Keratinocyte (primary cell): ENCODE data around the gene SHC1.

Source experiments
- EZH2 ChIP-seq: IDR thresholded peaks from one replicate; pipeline ENCODE4 v1.6.1; 2012; ENCODE audit warnings: inconsistent platforms, mild to moderate bottlenecking, low read length, moderate library complexity
- TF ChIP-seq, protein P1 (sequence below), 3 experiments: IDR thresholded peaks in 1 of 3; conservative IDR thresholded peaks in 1 of 3; optimal IDR thresholded peaks in 1 of 3; 2 replicates in 2 of 3; 3 replicates in 1 of 3; pipeline versions ENCODE3 to v1.5.1; 2011; ENCODE audit warnings: low read length in 3 of 3, mild to moderate bottlenecking in 3 of 3, moderate library complexity in 2 of 3, control low read depth in 1 of 3, inconsistent platforms in 1 of 3; ENCODE audit not compliant: insufficient read depth in 2 of 3; ENCODE audit errors: extremely low read depth in 1 of 3

DNA sequence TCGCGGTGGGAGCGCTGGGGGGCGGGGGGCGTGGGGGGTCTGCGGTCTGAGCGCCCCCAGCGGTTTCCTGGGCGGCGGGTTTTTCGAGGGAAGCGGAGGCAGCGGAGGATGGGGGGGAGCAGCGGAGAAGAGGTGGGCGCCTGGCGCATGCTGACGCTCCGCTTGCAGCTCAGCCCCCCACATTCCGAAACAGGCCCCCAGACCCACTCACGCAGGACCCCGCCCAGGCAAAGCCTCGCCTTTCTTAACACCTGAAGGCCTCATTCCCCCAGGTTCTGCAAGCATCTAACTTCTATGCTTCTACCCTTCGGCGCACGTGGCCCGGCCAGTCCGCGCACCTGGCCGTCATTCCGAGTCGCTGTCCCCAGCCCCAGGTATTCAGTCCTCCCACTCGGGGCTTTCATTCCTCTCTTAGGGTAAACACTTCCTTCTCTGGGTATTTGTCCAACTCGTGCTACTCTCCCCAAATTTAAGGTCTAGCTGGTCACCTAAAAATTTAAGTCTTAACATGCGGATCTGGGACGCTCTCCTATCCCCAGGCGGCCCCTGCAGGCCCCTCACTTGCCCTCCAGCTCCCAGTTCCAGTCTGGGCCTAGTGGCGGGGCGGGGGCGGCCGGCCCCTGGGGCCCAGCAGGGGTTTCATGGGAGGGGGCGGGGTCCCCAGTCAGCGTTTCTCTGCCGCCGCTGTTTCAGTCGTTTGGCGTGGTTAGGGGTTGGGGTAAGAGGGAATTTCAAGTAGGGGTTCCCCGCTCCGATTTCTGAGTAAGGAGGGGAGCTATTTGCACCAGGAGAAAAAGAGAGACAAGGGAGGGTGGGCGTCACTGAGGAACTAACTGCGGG lies 29.2 kb upstream of the SHC1 start:
- TF ChIP-seq, protein P1, sequence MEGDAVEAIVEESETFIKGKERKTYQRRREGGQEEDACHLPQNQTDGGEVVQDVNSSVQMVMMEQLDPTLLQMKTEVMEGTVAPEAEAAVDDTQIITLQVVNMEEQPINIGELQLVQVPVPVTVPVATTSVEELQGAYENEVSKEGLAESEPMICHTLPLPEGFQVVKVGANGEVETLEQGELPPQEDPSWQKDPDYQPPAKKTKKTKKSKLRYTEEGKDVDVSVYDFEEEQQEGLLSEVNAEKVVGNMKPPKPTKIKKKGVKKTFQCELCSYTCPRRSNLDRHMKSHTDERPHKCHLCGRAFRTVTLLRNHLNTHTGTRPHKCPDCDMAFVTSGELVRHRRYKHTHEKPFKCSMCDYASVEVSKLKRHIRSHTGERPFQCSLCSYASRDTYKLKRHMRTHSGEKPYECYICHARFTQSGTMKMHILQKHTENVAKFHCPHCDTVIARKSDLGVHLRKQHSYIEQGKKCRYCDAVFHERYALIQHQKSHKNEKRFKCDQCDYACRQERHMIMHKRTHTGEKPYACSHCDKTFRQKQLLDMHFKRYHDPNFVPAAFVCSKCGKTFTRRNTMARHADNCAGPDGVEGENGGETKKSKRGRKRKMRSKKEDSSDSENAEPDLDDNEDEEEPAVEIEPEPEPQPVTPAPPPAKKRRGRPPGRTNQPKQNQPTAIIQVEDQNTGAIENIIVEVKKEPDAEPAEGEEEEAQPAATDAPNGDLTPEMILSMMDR (optimal IDR thresholded peaks at IDR 0.05 in 1 of 3, IDR thresholded peaks at IDR 0.05 in 1 of 3, conservative IDR thresholded peaks at IDR 0.05 in 1 of 3; ENCODE audit: extremely low read depth in 1 of 3, insufficient read depth in 2 of 3, low read length in 3 of 3) = no peak
- TF ChIP-seq EZH2 = no peak
